Measurements from ENCODE around the gene IRAG1. TPM values are rescaled to one million over a fixed set of nuclear protein-coding genes. Genes with fewer than 3 reads are reported as not detected.

The IRAG1 gene
- total RNA-seq, 2 experiments from 2014 or later = not detected

GRCh38 chr11:10658621-10659338, 34.8 kb downstream of the IRAG1 start:
- ChIA-PET POLR2A (no interaction called here), CTCF (interaction anchor here (1.6 kb wide), 2 partner anchors 11 to 245 kb away, joined by 4 to 7 read pairs; no protein-coding TSS in a partner anchor)
- Mint-ChIP-seq H3K4me1 (peaks cover 23% of the 10 kb centered on the region), H3K36me3 (ENCODE audit: low read depth) (no peaks in the 10 kb centered on the region), H3K27ac (no peak overlapping the region), H3K4me3 (no peak overlapping the region), H3K9me3 (no peaks in the 10 kb centered on the region), H3K27me3 (no peaks in the 10 kb centered on the region)
- DNase-seq = no peak

GRCh38 chr11:10657308-10658271, 36.0 kb downstream of the IRAG1 start:
- CTCF ChIA-PET = interaction anchor here (1.6 kb wide), 2 partner anchors 10 to 244 kb away, joined by 4 to 7 read pairs; no protein-coding TSS in a partner anchor
- Mint-ChIP-seq H3K27ac (peak overlapping the region; percentile 16), H3K27me3 (no peaks in the 10 kb centered on the region), H3K36me3 (ENCODE audit: low read depth) (no peaks in the 10 kb centered on the region), H3K4me1 (peaks cover 23% of the 10 kb centered on the region), H3K9me3 (no peaks in the 10 kb centered on the region), H3K4me3 (no peak overlapping the region)
- no peak for DNase-seq
- POLR2A ChIA-PET = no interaction called here

- Mint-ChIP-seq H3K27me3 (no peaks in the 10 kb centered on the region), H3K4me3 (no peak overlapping the region), H3K36me3 (ENCODE audit: low read depth) (no peaks in the 10 kb centered on the region), H3K27ac (no peak overlapping the region), H3K4me1 (peaks cover 23% of the 10 kb centered on the region), H3K9me3 (no peaks in the 10 kb centered on the region)
- ChIA-PET CTCF (interaction anchor here (1.1 to 5.8 kb wide), 4 partner anchors 9 to 250 kb away, joined by 3 to 37 read pairs (median 8); partner anchors contain the start of gene RNF141), POLR2A (no interaction called here)
- no peak for DNase-seq
These were observed 37.5 kb downstream of the IRAG1 start for GRCh38 chr11:10655943-10656576.

- Mint-ChIP-seq H3K4me1 (peaks cover 23% of the 10 kb centered on the region), H3K36me3 (ENCODE audit: low read depth) (no peaks in the 10 kb centered on the region), H3K9me3 (no peaks in the 10 kb centered on the region), H3K27ac (no peak overlapping the region), H3K27me3 (no peaks in the 10 kb centered on the region), H3K4me3 (no peak overlapping the region)
- CTCF ChIA-PET = interaction anchor here (1.1 to 5.8 kb wide), 8 partner anchors 10 to 249 kb away, joined by 3 to 37 read pairs (median 6); partner anchors contain the start of gene RNF141
- DNase-seq = no peak
- POLR2A ChIA-PET = no interaction called here
These were observed 38.3 kb downstream of the IRAG1 start for GRCh38 chr11:10655227-10655626.

- POLR2A ChIA-PET = no interaction called here
- Mint-ChIP-seq H3K27ac (no peak overlapping the region), H3K4me1 (peaks cover 23% of the 10 kb centered on the region), H3K4me3 (no peak overlapping the region), H3K36me3 (ENCODE audit: low read depth) (no peaks in the 10 kb centered on the region), H3K27me3 (no peaks in the 10 kb centered on the region), H3K9me3 (no peaks in the 10 kb centered on the region)
- no peak for DNase-seq
- CTCF ChIA-PET = interaction anchor here (1.1 to 5.8 kb wide), 8 partner anchors 11 to 242 kb away, joined by 3 to 37 read pairs (median 6); partner anchors contain the start of gene RNF141
These were observed 38.8 kb downstream of the IRAG1 start for GRCh38 chr11:10654811-10655150.

GRCh38 chr11:10653946-10654810, 39.4 kb downstream of the IRAG1 start:
- CTCF ChIA-PET = interaction anchor here (0.7 to 5.8 kb wide), 17 partner anchors 10 to 241 kb away, joined by 3 to 37 read pairs (median 3); partner anchors contain the start of gene RNF141
- POLR2A ChIA-PET = no interaction called here
- Mint-ChIP-seq H3K36me3 (ENCODE audit: low read depth) (no peaks in the 10 kb centered on the region), H3K4me1 (peaks cover 22% of the 10 kb centered on the region), H3K27me3 (no peaks in the 10 kb centered on the region), H3K4me3 (no peak overlapping the region), H3K27ac (no peak overlapping the region), H3K9me3 (no peaks in the 10 kb centered on the region)
- peak; percentile 53 for DNase-seq

- Mint-ChIP-seq H3K36me3 (ENCODE audit: low read depth) (no peaks in the 10 kb centered on the region), H3K4me1 (peaks cover 16% of the 10 kb centered on the region), H3K27me3 (no peaks in the 10 kb centered on the region), H3K27ac (no peak overlapping the region), H3K4me3 (no peak overlapping the region), H3K9me3 (no peaks in the 10 kb centered on the region)
- ChIA-PET POLR2A (no interaction called here), CTCF (interaction anchor here (1.3 to 5.8 kb wide), 5 partner anchors 12 to 241 kb away, joined by 3 to 37 read pairs (median 3); no protein-coding TSS in a partner anchor)
- no peak for DNase-seq
These were observed 40.3 kb downstream of the IRAG1 start for GRCh38 chr11:10653261-10653660.

GRCh38 chr11:10651656-10652361, 41.7 kb downstream of the IRAG1 start:
- H3K27me3 Mint-ChIP-seq = no peaks in the 10 kb centered on the region
- peaks cover 11% of the 10 kb centered on the region for H3K4me1 Mint-ChIP-seq
- POLR2A ChIA-PET = no interaction called here
- no peaks in the 10 kb centered on the region for H3K9me3 Mint-ChIP-seq
- H3K27ac Mint-ChIP-seq = no peak overlapping the region
- no peaks in the 10 kb centered on the region for H3K36me3 Mint-ChIP-seq (ENCODE audit: low read depth)
- no peak for DNase-seq
- no peak overlapping the region for H3K4me3 Mint-ChIP-seq
- CTCF ChIA-PET = interaction anchor here (0.6 to 5.8 kb wide), 5 partner anchors 9 to 225 kb away, joined by 3 to 37 read pairs (median 3); no protein-coding TSS in a partner anchor

- no peak for DNase-seq
- no peaks in the 10 kb centered on the region for H3K9me3 Mint-ChIP-seq
- no peak overlapping the region for H3K4me3 Mint-ChIP-seq
- H3K27ac Mint-ChIP-seq = no peak overlapping the region
- CTCF ChIA-PET = interaction anchor here (1.4 to 1.5 kb wide), 3 partner anchors 10 to 224 kb away, joined by 3 to 5 read pairs (median 3); partner anchors contain the start of gene RNF141
- H3K27me3 Mint-ChIP-seq = no peaks in the 10 kb centered on the region
- H3K36me3 Mint-ChIP-seq (ENCODE audit: low read depth) = no peaks in the 10 kb centered on the region
- POLR2A ChIA-PET = no interaction called here
- H3K4me1 Mint-ChIP-seq = peaks cover 11% of the 10 kb centered on the region
These were observed 42.9 kb downstream of the IRAG1 start for GRCh38 chr11:10650630-10651029.

GRCh38 chr11:10650166-10650565, 43.4 kb downstream of the IRAG1 start:
- Mint-ChIP-seq H3K27me3 (no peaks in the 10 kb centered on the region), H3K27ac (no peak overlapping the region), H3K36me3 (ENCODE audit: low read depth) (no peaks in the 10 kb centered on the region), H3K4me3 (no peak overlapping the region), H3K9me3 (no peaks in the 10 kb centered on the region), H3K4me1 (peaks cover 10% of the 10 kb centered on the region)
- ChIA-PET CTCF (interaction anchor here (1.4 to 1.5 kb wide), 3 partner anchors 10 to 224 kb away, joined by 3 to 5 read pairs (median 3); partner anchors contain the start of gene RNF141), POLR2A (no interaction called here)
- DNase-seq = no peak

GRCh38 chr11:10648871-10649270, 44.7 kb downstream of the IRAG1 start:
- Mint-ChIP-seq H3K27ac (no peak overlapping the region), H3K4me1 (peaks cover 6% of the 10 kb centered on the region), H3K27me3 (no peaks in the 10 kb centered on the region), H3K4me3 (no peak overlapping the region), H3K9me3 (no peaks in the 10 kb centered on the region), H3K36me3 (ENCODE audit: low read depth) (no peaks in the 10 kb centered on the region)
- no peak for DNase-seq
- POLR2A ChIA-PET = no interaction called here
- CTCF ChIA-PET = interaction anchor here (1.0 to 3.3 kb wide), 4 partner anchors 14 to 247 kb away, joined by 3 to 12 read pairs (median 6); no protein-coding TSS in a partner anchor

Measured in activated CD4-positive, alpha-beta T cell treated with anti-CD3 and anti-CD28 coated beads, Interleukin-2, amount 10 ng/mL, durations not matched to agents 7 days and 5 days (primary cell).